Neural progenitor cell (in vitro differentiated cells): Measurements from ENCODE around the gene IFFO2. TPM values are rescaled to one million over a fixed set of nuclear protein-coding genes. Genes with fewer than 3 reads are reported as not detected.

Experiments used
- DNase-seq: peaks from one replicate; pipeline ENCODE4 v3.0.0-alpha.2; 2016; ENCODE audit warnings: low spot score
- H2AFZ ChIP-seq: fragments of 200-600 bp; sonication (generic); replicated peaks from 2 replicates; pipeline ENCODE4 v1.6.1; 2016; ENCODE audit warnings: antibody characterized with exemption
- H3F3A ChIP-seq: fragments of 200-600 bp; sonication (generic); 2 replicates; pipeline ENCODE4 v1.6.1; 2016; ENCODE audit warnings: antibody characterized with exemption, low read depth
- H3K27ac ChIP-seq: fragments of 200-600 bp; sonication (generic); 2 replicates; pipeline ENCODE4 v1.5.1; 2016; ENCODE audit warnings: mild to moderate bottlenecking
- H3K27me3 ChIP-seq: fragments of 200-600 bp; sonication (generic); 2 replicates; pipeline ENCODE4 v1.6.1; 2016; ENCODE audit warnings: mild to moderate bottlenecking, moderate library complexity
- H3K36me3 ChIP-seq: fragments of 200-600 bp; sonication (generic); 2 replicates; pipeline ENCODE4 v1.5.1; 2016
- H3K4me1 ChIP-seq: fragments of 200-600 bp; sonication (generic); 2 replicates; pipeline ENCODE4 v1.6.1; 2016; ENCODE audit warnings: mixed run types
- H3K4me2 ChIP-seq: fragments of 200-600 bp; sonication (generic); 2 replicates; pipeline ENCODE4 v1.6.1; 2016
- H3K4me3 ChIP-seq: fragments of 200-600 bp; sonication (generic); 2 replicates; pipeline ENCODE4 v1.5.1; 2016
- H3K79me2 ChIP-seq: fragments of 200-600 bp; sonication (generic); 2 replicates; pipeline ENCODE4 v1.6.1; 2016; ENCODE audit warnings: low read depth
- H3K9ac ChIP-seq: fragments of 200-600 bp; sonication (generic); 2 replicates; pipeline ENCODE4 v1.6.1; 2016
- H3K9me3 ChIP-seq: fragments of 200-600 bp; sonication (generic); 2 replicates; pipeline ENCODE4 v1.5.1; 2016; ENCODE audit warnings: low read depth
- H4K20me1 ChIP-seq: fragments of 200-600 bp; sonication (generic); 2 replicates; pipeline ENCODE4 v1.6.1; 2016; ENCODE audit warnings: low read depth
- H3K27ac Mint-ChIP-seq: 3 replicates; pipeline ENCODE4 v1.8.0; 2021; ENCODE audit warnings: mixed read lengths
- H3K27me3 Mint-ChIP-seq: 2 replicates; pipeline ENCODE4 v1.8.0; 2022; ENCODE audit warnings: low read depth, mild to moderate bottlenecking, inconsistent platforms, moderate library complexity, mixed read lengths; ENCODE audit not compliant: insufficient read depth
- H3K36me3 Mint-ChIP-seq: 3 replicates; pipeline ENCODE4 v1.8.0; 2021; ENCODE audit warnings: mixed read lengths
- H3K4me1 Mint-ChIP-seq: 3 replicates; pipeline ENCODE4 v1.8.0; 2021; ENCODE audit warnings: mixed read lengths
- H3K4me3 Mint-ChIP-seq: 3 replicates; pipeline ENCODE4 v1.8.0; 2021; ENCODE audit warnings: mild to moderate bottlenecking, moderate library complexity, mixed read lengths
- H3K9me3 Mint-ChIP-seq: 3 replicates; pipeline ENCODE4 v1.8.0; 2020; ENCODE audit warnings: mixed read lengths
- CTCF ChIP-seq: fragments of 200-600 bp; sonication (generic); IDR thresholded peaks from 2 replicates; pipeline ENCODE4 v1.5.1; 2017; ENCODE audit warnings: antibody characterized with exemption, mild to moderate bottlenecking
- EZH2 ChIP-seq: fragments of 200-600 bp; sonication (generic); IDR thresholded peaks from 2 replicates; pipeline ENCODE4 v1.6.1; 2017; ENCODE audit warnings: antibody characterized with exemption, mild to moderate bottlenecking, moderate library complexity
- EZH2phosphoT487 ChIP-seq: fragments of 200-600 bp; sonication (generic); IDR thresholded peaks from 2 replicates; pipeline ENCODE4 v1.6.1; 2017; ENCODE audit warnings: antibody characterized with exemption
- total RNA-seq: library from RNA; depleted of rRNA; stranded (reverse); fragments of >200 nt; gene quantifications from 2 replicates; pipeline ENCODE4 v1.2.3, GENCODE V29; 2015; ENCODE audit warnings: low replicate concordance

The IFFO2 gene
- total RNA-seq, 1 donor from 2014 or later: 0.65 TPM

GRCh38 chr1:18981242-18981641 lies 24.8 kb upstream of the IFFO2 start:
- H3K27me3 Mint-ChIP-seq: peaks cover 5% of the 10 kb centered on the region
- Histone ChIP-seq H3K27me3 (no peaks in the 10 kb centered on the region), H4K20me1 (no peaks in the 10 kb centered on the region), H3K4me3 (no peak overlapping the region), H3K4me1 (no peaks in the 10 kb centered on the region), H3K9me3 (no peaks in the 10 kb centered on the region), H3K27ac (no peak overlapping the region), H3K4me2 (no peak overlapping the region), H3F3A (no peaks in the 10 kb centered on the region), H3K9ac (no peak overlapping the region), H2AFZ (no peak overlapping the region), H3K79me2 (no peaks in the 10 kb centered on the region), H3K36me3 (no peaks in the 10 kb centered on the region)
- no peaks in the 10 kb centered on the region for H3K4me1 Mint-ChIP-seq
- no peak for DNase-seq
- TF ChIP-seq EZH2 (no peak), EZH2phosphoT487 (no peak), CTCF (no peak)
- H3K36me3 Mint-ChIP-seq: no peaks in the 10 kb centered on the region
- peaks cover 13% of the 10 kb centered on the region for H3K9me3 Mint-ChIP-seq
- no peak overlapping the region for H3K4me3 Mint-ChIP-seq
- H3K27ac Mint-ChIP-seq: no peak overlapping the region

- no peak overlapping the region for H3K4me2 ChIP-seq
- no peak overlapping the region for H3K9ac ChIP-seq
- H3K4me1 ChIP-seq: no peaks in the 10 kb centered on the region
- H3K79me2 ChIP-seq: no peaks in the 10 kb centered on the region
- no peak for DNase-seq
- H3K4me3 Mint-ChIP-seq: no peak overlapping the region
- no peaks in the 10 kb centered on the region for H3K4me1 Mint-ChIP-seq
- no peaks in the 10 kb centered on the region for H3K36me3 ChIP-seq
- H2AFZ ChIP-seq: no peak overlapping the region
- H3K27me3 ChIP-seq: no peaks in the 10 kb centered on the region
- no peak overlapping the region for H3K4me3 ChIP-seq
- peaks cover 13% of the 10 kb centered on the region for H3K9me3 Mint-ChIP-seq
- no peaks in the 10 kb centered on the region for H3K9me3 ChIP-seq
- no peaks in the 10 kb centered on the region for H4K20me1 ChIP-seq
- peaks cover 5% of the 10 kb centered on the region for H3K27me3 Mint-ChIP-seq
- no peaks in the 10 kb centered on the region for H3F3A ChIP-seq
- no peak overlapping the region for H3K27ac ChIP-seq
- TF ChIP-seq EZH2 (no peak), CTCF (no peak), EZH2phosphoT487 (no peak)
- no peak overlapping the region for H3K27ac Mint-ChIP-seq
- H3K36me3 Mint-ChIP-seq: no peaks in the 10 kb centered on the region
Measured at GRCh38 chr1:18978706-18979105, 22.2 kb upstream of the IFFO2 start.

GRCh38 chr1:18977428-18977827 lies 21.0 kb upstream of the IFFO2 start:
- H3K4me2 ChIP-seq: no peak overlapping the region
- H3K27me3 Mint-ChIP-seq: peaks cover 5% of the 10 kb centered on the region

More at GRCh38 chr1:18977428-18977827, 21.0 kb upstream of the IFFO2 start:
- Mint-ChIP-seq H3K4me1 (no peaks in the 10 kb centered on the region), H3K4me3 (no peak overlapping the region), H3K9me3 (peaks cover 13% of the 10 kb centered on the region), H3K27ac (no peak overlapping the region), H3K36me3 (no peaks in the 10 kb centered on the region)
- Histone ChIP-seq H3K79me2 (no peaks in the 10 kb centered on the region), H3K4me1 (no peaks in the 10 kb centered on the region), H2AFZ (no peak overlapping the region), H4K20me1 (no peaks in the 10 kb centered on the region), H3K9ac (no peak overlapping the region), H3K36me3 (no peaks in the 10 kb centered on the region), H3F3A (no peaks in the 10 kb centered on the region), H3K27ac (no peak overlapping the region), H3K4me3 (no peak overlapping the region), H3K27me3 (no peaks in the 10 kb centered on the region), H3K9me3 (no peaks in the 10 kb centered on the region)
- TF ChIP-seq EZH2: no peak
- TF ChIP-seq EZH2phosphoT487: no peak
- TF ChIP-seq CTCF: no peak
- no peak for DNase-seq
